H9 (cell line): ENCODE measurements around the gene NFKBIA. TPM values are rescaled to one million over a fixed set of nuclear protein-coding genes. Genes with fewer than 3 reads are reported as not detected.

Experiments
- DNase-seq: peaks from one replicate; pipeline ENCODE4 v3.0.0-alpha.2; 2017
- H2AFZ ChIP-seq: one replicate; pipeline ENCODE4 v1.6.1; 2013; ENCODE audit warnings: mild to moderate bottlenecking, low read length, control low read depth, moderate library complexity
- H2AK5ac ChIP-seq: 2 replicates; pipeline ENCODE4 v1.6.1; 2013; ENCODE audit warnings: low read length, control low read depth, mixed read lengths; ENCODE audit not compliant: insufficient read length
- H2BK120ac ChIP-seq: one replicate; pipeline ENCODE4 v1.6.1; 2013; ENCODE audit warnings: low read depth, mild to moderate bottlenecking, low read length, control low read depth, inconsistent platforms; ENCODE audit not compliant: poor library complexity, severe bottlenecking
- H2BK12ac ChIP-seq: 2 replicates; pipeline ENCODE4 v1.6.1; 2013; ENCODE audit warnings: low read length, control low read depth, mixed read lengths, low read depth; ENCODE audit not compliant: insufficient read length
- H2BK15ac ChIP-seq: 2 replicates; pipeline ENCODE4 v1.6.1; 2013; ENCODE audit warnings: low read depth, low read length, control low read depth
- H2BK20ac ChIP-seq: one replicate; pipeline ENCODE4 v1.6.1; 2013; ENCODE audit warnings: low read depth, mild to moderate bottlenecking, low read length, control low read depth, inconsistent platforms; ENCODE audit not compliant: poor library complexity, severe bottlenecking
- H2BK5ac ChIP-seq: 2 replicates; pipeline ENCODE4 v1.6.1; 2013; ENCODE audit warnings: low read length, control low read depth, mixed read lengths; ENCODE audit not compliant: insufficient read length
- H3K14ac ChIP-seq: 2 replicates; pipeline ENCODE4 v1.6.1; 2013; ENCODE audit warnings: low read length, control low read depth; ENCODE audit not compliant: insufficient read depth
- H3K18ac ChIP-seq: 2 replicates; pipeline ENCODE4 v1.6.1; 2013; ENCODE audit warnings: low read depth, mild to moderate bottlenecking, mixed read lengths, low read length, control low read depth; ENCODE audit not compliant: insufficient read length
- H3K23ac ChIP-seq: 2 replicates; pipeline ENCODE4 v1.6.1; 2013; ENCODE audit warnings: low read length, control low read depth, mixed read lengths, low read depth; ENCODE audit not compliant: insufficient read length
- H3K23me2 ChIP-seq: 2 replicates; pipeline ENCODE4 v1.6.1; 2013; ENCODE audit warnings: low read depth, mild to moderate bottlenecking, mixed read lengths, low read length, control low read depth; ENCODE audit not compliant: insufficient read length, poor library complexity, severe bottlenecking
- H3K27ac ChIP-seq: 2 replicates; pipeline ENCODE4 v1.5.1; 2013; ENCODE audit warnings: low read length, control low read depth, mixed read lengths, low read depth; ENCODE audit not compliant: insufficient read length
- H3K27me3 ChIP-seq: 2 replicates; pipeline ENCODE4 v1.6.1; 2013; ENCODE audit warnings: low read length, control low read depth, inconsistent platforms; ENCODE audit not compliant: insufficient read depth
- H3K4ac ChIP-seq: 2 replicates; pipeline ENCODE4 v1.6.1; 2013; ENCODE audit warnings: low read depth, mild to moderate bottlenecking, control low read depth, inconsistent platforms, low read length, moderate library complexity
- H3K4me1 ChIP-seq: 2 replicates; pipeline ENCODE4 v1.6.1; 2013; ENCODE audit warnings: low read length, control low read depth, inconsistent platforms; ENCODE audit not compliant: insufficient read depth
- H3K4me2 ChIP-seq: 2 replicates; pipeline ENCODE4 v1.6.1; 2013; ENCODE audit warnings: low read length, control low read depth, mixed read lengths; ENCODE audit not compliant: insufficient read length, insufficient read depth
- H3K56ac ChIP-seq: 2 replicates; pipeline ENCODE4 v1.6.1; 2013; ENCODE audit warnings: low read depth, mild to moderate bottlenecking, mixed read lengths, low read length, control low read depth; ENCODE audit not compliant: insufficient read length
- H3K79me1 ChIP-seq: 2 replicates; pipeline ENCODE4 v1.6.1; 2013; ENCODE audit warnings: low read depth, mild to moderate bottlenecking, moderate library complexity, low read length, control low read depth, inconsistent platforms; ENCODE audit not compliant: insufficient read depth, poor library complexity, severe bottlenecking
- H3K79me2 ChIP-seq: 2 replicates; pipeline ENCODE4 v1.6.1; 2013; ENCODE audit warnings: low read length, control low read depth, inconsistent platforms; ENCODE audit not compliant: insufficient read depth
- H3K9ac ChIP-seq: 2 replicates; pipeline ENCODE4 v1.6.1; 2013; ENCODE audit warnings: low read length, control low read depth, mixed read lengths; ENCODE audit not compliant: insufficient read length; ENCODE audit errors: extremely low read depth
- H3K9me3 ChIP-seq: one replicate; pipeline ENCODE4 v1.6.1; 2013; ENCODE audit warnings: low read depth, low read length, inconsistent platforms; ENCODE audit not compliant: control insufficient read depth
- H3T11ph ChIP-seq: one replicate; pipeline ENCODE4 v1.6.1; 2013; ENCODE audit warnings: mild to moderate bottlenecking, low read length, control low read depth, inconsistent platforms
- H4K20me1 ChIP-seq: one replicate; pipeline ENCODE4 v1.6.1; 2013; ENCODE audit not compliant: control insufficient read depth, insufficient read length, insufficient read depth
- H4K5ac ChIP-seq: 2 replicates; pipeline ENCODE4 v1.6.1; 2013; ENCODE audit warnings: low read depth, mild to moderate bottlenecking, mixed read lengths, low read length, control low read depth; ENCODE audit not compliant: insufficient read length
- H4K8ac ChIP-seq: replicated peaks from 2 replicates; pipeline ENCODE4 v1.6.1; 2013; ENCODE audit warnings: low read length, control low read depth, mixed read lengths, low read depth; ENCODE audit not compliant: insufficient read length
- H4K91ac ChIP-seq: 2 replicates; pipeline ENCODE4 v1.6.1; 2013; ENCODE audit warnings: low read depth, mild to moderate bottlenecking, moderate library complexity, mixed read lengths, low read length, control low read depth; ENCODE audit not compliant: insufficient read length
- H3K27ac Mint-ChIP-seq, 3 experiments: 2 replicates in 2 of 3; 3 replicates in 1 of 3; pipeline ENCODE4 v1.8.0; 2020 to 2021; ENCODE audit warnings: mixed read lengths in 3 of 3, mild to moderate bottlenecking in 1 of 3, moderate library complexity in 1 of 3
- H3K27me3 Mint-ChIP-seq: 2 replicates; pipeline ENCODE4 v1.8.0; 2021; ENCODE audit warnings: low read depth, mild to moderate bottlenecking, moderate library complexity, mixed read lengths
- H3K36me3 Mint-ChIP-seq, 3 experiments: 2 replicates in 2 of 3; 3 replicates in 1 of 3; pipeline ENCODE4 v1.8.0; 2020 to 2021; ENCODE audit warnings: low read depth in 3 of 3, mixed read lengths in 3 of 3; ENCODE audit not compliant: insufficient read depth in 1 of 3
- H3K4me1 Mint-ChIP-seq, 2 experiments: 2 replicates each; pipeline ENCODE4 v1.8.0; 2020; ENCODE audit warnings: mixed read lengths in 2 of 2
- H3K4me3 Mint-ChIP-seq, 2 experiments: 2 replicates in 1 of 2; 3 replicates in 1 of 2; pipeline ENCODE4 v1.8.0; 2020 to 2021; ENCODE audit warnings: mild to moderate bottlenecking in 2 of 2, mixed read lengths in 2 of 2, moderate library complexity in 1 of 2
- H3K9me3 Mint-ChIP-seq, 2 experiments: 2 replicates in 1 of 2; 3 replicates in 1 of 2; pipeline ENCODE4 v1.8.0; 2020; ENCODE audit warnings: mild to moderate bottlenecking in 2 of 2, mixed read lengths in 2 of 2, moderate library complexity in 1 of 2
- total RNA-seq: library from RNA; stranded (reverse); gene quantifications from 2 replicates; pipeline ENCODE4 v1.2.1, GENCODE V29; 2021
- TF ChIP-seq, protein P1 (sequence below): fragments of 200-600 bp; sonication (generic); conservative IDR thresholded peaks from 3 replicates; pipeline ENCODE4 v1.8.0; 2021; ENCODE audit warnings: antibody characterized with exemption, mild to moderate bottlenecking

The NFKBIA gene
- total RNA-seq, 1 experiment from 2014 or later, result 38.4 TPM

GRCh38 chr14:35423621-35424020 lies 19.1 kb upstream of the NFKBIA start:
- Mint-ChIP-seq H3K9me3 (peaks cover 0 to 3% of the 10 kb centered on the region in 2 experiments; a peak in 2 of 5 replicates), H3K4me1 (0 out of 4 replicates have a peak, but pooled peaks cover 0 to 3% of the 10 kb centered on the region in 2 experiments), H3K36me3 (no peaks in the 10 kb centered on the region; a peak in 1 of 7 replicates), H3K4me3 (no peak overlapping the region), H3K27ac (no peak overlapping the region), H3K27me3 (no peaks in the 10 kb centered on the region; the same call in 1 of the 2 replicates)
- H3K14ac ChIP-seq, result no peak overlapping the region
- no peak overlapping the region for H4K91ac ChIP-seq
- H2AK5ac ChIP-seq, result no peak overlapping the region
- TF ChIP-seq, protein P1, sequence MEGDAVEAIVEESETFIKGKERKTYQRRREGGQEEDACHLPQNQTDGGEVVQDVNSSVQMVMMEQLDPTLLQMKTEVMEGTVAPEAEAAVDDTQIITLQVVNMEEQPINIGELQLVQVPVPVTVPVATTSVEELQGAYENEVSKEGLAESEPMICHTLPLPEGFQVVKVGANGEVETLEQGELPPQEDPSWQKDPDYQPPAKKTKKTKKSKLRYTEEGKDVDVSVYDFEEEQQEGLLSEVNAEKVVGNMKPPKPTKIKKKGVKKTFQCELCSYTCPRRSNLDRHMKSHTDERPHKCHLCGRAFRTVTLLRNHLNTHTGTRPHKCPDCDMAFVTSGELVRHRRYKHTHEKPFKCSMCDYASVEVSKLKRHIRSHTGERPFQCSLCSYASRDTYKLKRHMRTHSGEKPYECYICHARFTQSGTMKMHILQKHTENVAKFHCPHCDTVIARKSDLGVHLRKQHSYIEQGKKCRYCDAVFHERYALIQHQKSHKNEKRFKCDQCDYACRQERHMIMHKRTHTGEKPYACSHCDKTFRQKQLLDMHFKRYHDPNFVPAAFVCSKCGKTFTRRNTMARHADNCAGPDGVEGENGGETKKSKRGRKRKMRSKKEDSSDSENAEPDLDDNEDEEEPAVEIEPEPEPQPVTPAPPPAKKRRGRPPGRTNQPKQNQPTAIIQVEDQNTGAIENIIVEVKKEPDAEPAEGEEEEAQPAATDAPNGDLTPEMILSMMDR, result no peak
- H2AFZ ChIP-seq, result no peak overlapping the region
- no peak overlapping the region for H2BK12ac ChIP-seq
- no peak overlapping the region for H3K27ac ChIP-seq
- H3K18ac ChIP-seq, result no peak overlapping the region
- no peak overlapping the region for H3K56ac ChIP-seq
- no peak overlapping the region for H2BK20ac ChIP-seq
- H3K23me2 ChIP-seq, result no peaks in the 10 kb centered on the region
- no peak overlapping the region for H4K5ac ChIP-seq
- no peaks in the 10 kb centered on the region; the same call in 1 of the 2 replicates for H3K79me2 ChIP-seq
- no peaks in the 10 kb centered on the region for H3K4me1 ChIP-seq
- no peak for DNase-seq
- H3K79me1 ChIP-seq, result no peaks in the 10 kb centered on the region
- no peaks in the 10 kb centered on the region for H4K20me1 ChIP-seq
- H2BK5ac ChIP-seq, result no peak overlapping the region
- no peak overlapping the region for H4K8ac ChIP-seq
- H3K23ac ChIP-seq, result no peak overlapping the region
- no peak overlapping the region for H2BK15ac ChIP-seq
- no peak overlapping the region for H3K4me2 ChIP-seq
- H3K27me3 ChIP-seq, result no peaks in the 10 kb centered on the region
- no peak overlapping the region for H3T11ph ChIP-seq
- no peak overlapping the region for H2BK120ac ChIP-seq
- no peak overlapping the region for H3K9ac ChIP-seq
- no peaks in the 10 kb centered on the region for H3K9me3 ChIP-seq
- no peak overlapping the region for H3K4ac ChIP-seq
